K562 (cell line): Measurements from ENCODE around the gene ERCC1. TPM values are rescaled to one million over a fixed set of nuclear protein-coding genes. Genes with fewer than 3 reads are reported as not detected.

Experiments
- ATF4 ChIP-seq: fragments of 450-650 bp; formaldehyde crosslinking; IDR thresholded peaks from 2 replicates; pipeline ENCODE4 v1.4.0; 2022; ENCODE audit warnings: mild to moderate bottlenecking, moderate library complexity
- ATF7 ChIP-seq: fragments of 450-650 bp; IDR thresholded peaks from 2 replicates; pipeline ENCODE4 v1.7.1; 2014; ENCODE audit warnings: mild to moderate bottlenecking, moderate library complexity
- CCNT2 ChIP-seq: IDR thresholded peaks from 2 replicates; pipeline ENCODE4 v1.6.1; 2011; ENCODE audit warnings: borderline replicate concordance, low read depth, mild to moderate bottlenecking, moderate library complexity, mixed read lengths, low read length; ENCODE audit not compliant: insufficient read length; ENCODE audit errors: extremely low read depth
- DPF2 ChIP-seq: fragments of 450-650 bp; IDR thresholded peaks from 2 replicates; pipeline ENCODE4 v1.6.1; 2016
- ETS2 ChIP-seq: IDR thresholded peaks from 2 replicates; pipeline ENCODE4 v1.6.1; 2016; ENCODE audit warnings: borderline replicate concordance, missing genetic modification characterization, mild to moderate bottlenecking, moderate library complexity, missing compliant biosample characterization; ENCODE audit not compliant: poor library complexity, severe bottlenecking
- FOXJ2 ChIP-seq: fragments of 200-800 bp; sonication (Bioruptor generic); IDR thresholded peaks from 2 replicates; pipeline ENCODE4 v1.6.1; 2016; ENCODE audit warnings: missing genetic modification characterization, missing compliant biosample characterization
- FOXM1 ChIP-seq, 2 experiments: fragments of 450-650 bp in 1 of 2; sonication (generic) in 1 of 2; formaldehyde crosslinking in 1 of 2; IDR thresholded peaks; 2 replicates each; pipeline versions ENCODE4 v1.6.1 to v1.9.0; 2017 to 2022; ENCODE audit warnings: low read depth in 2 of 2, mild to moderate bottlenecking in 2 of 2, missing genetic modification reagents in 1 of 2, moderate library complexity in 1 of 2
- HCFC1 ChIP-seq: IDR thresholded peaks from 2 replicates; pipeline ENCODE4 v1.6.1; 2012; ENCODE audit warnings: low read depth, low read length, improper control_type of control experiment
- HDAC3 ChIP-seq: fragments of 450-650 bp; IDR thresholded peaks from 2 replicates; pipeline ENCODE4 v1.6.1; 2018; ENCODE audit warnings: borderline replicate concordance, mild to moderate bottlenecking, moderate library complexity; ENCODE audit not compliant: partially characterized antibody
- HNRNPK ChIP-seq: fragments of 200-400 bp; formaldehyde crosslinking; IDR thresholded peaks from one replicate; pipeline ENCODE4 v1.6.1; 2018; ENCODE audit warnings: mild to moderate bottlenecking, low read depth, low read length; ENCODE audit not compliant: poor library complexity, severe bottlenecking
- JUN ChIP-seq, 2 experiments: sonication (generic) in 1 of 2; formaldehyde crosslinking in 1 of 2; IDR thresholded peaks; 2 replicates each; pipeline versions ENCODE4 v1.6.1 to v1.8.0; 2012 to 2022; ENCODE audit warnings: borderline replicate concordance in 2 of 2, mild to moderate bottlenecking in 2 of 2, improper control_type of control experiment in 1 of 2, low read depth in 1 of 2, low read length in 1 of 2, missing genetic modification reagents in 1 of 2
- NONO ChIP-seq, 2 experiments: fragments of 200-400 bp in 1 of 2; fragments of 450-650 bp in 1 of 2; formaldehyde crosslinking in 1 of 2; IDR thresholded peaks; 2 replicates each; pipeline ENCODE4 v1.6.1; 2017; ENCODE audit warnings: low read depth in 2 of 2, mild to moderate bottlenecking in 2 of 2, moderate library complexity in 2 of 2, low read length in 1 of 2
- POLR2G ChIP-seq: fragments of 200-400 bp; formaldehyde crosslinking; IDR thresholded peaks from 2 replicates; pipeline ENCODE4 v1.6.1; 2017; ENCODE audit warnings: low read depth, mild to moderate bottlenecking, antibody characterized with exemption, low read length, moderate library complexity
- SLC30A9 ChIP-seq: fragments of 250-450 bp; sonication (Bioruptor Pico); IDR thresholded peaks from 2 replicates; pipeline ENCODE4 v1.8.0; 2022; ENCODE audit warnings: mild to moderate bottlenecking, moderate library complexity
- TEAD1 ChIP-seq, 2 experiments: fragments of 450-650 bp in 1 of 2; sonication (generic) in 1 of 2; formaldehyde crosslinking; IDR thresholded peaks; 2 replicates each; pipeline versions ENCODE4 v1.4.0 to v1.8.0; 2020 to 2022; ENCODE audit warnings: mild to moderate bottlenecking in 2 of 2, missing genetic modification reagents in 1 of 2
- ZNF146 ChIP-seq: IDR thresholded peaks from one replicate; pipeline ENCODE4 v1.6.1; 2018; ENCODE audit warnings: missing compliant biosample characterization; ENCODE audit not compliant: unreplicated experiment
- ZNF57 ChIP-seq: fragments of 450-650 bp; formaldehyde crosslinking; IDR thresholded peaks from 2 replicates; pipeline ENCODE4 v1.4.0; 2020; ENCODE audit warnings: mild to moderate bottlenecking, moderate library complexity
- ZNF778 ChIP-seq: fragments of 450-650 bp; formaldehyde crosslinking; IDR thresholded peaks from 2 replicates; pipeline ENCODE4 v1.4.0; 2020; ENCODE audit warnings: mild to moderate bottlenecking, moderate library complexity
- polyA plus RNA-seq, 8 experiments: library from polyadenylated mRNA; depleted of rRNA in 4 of 8; stranded (reverse) in 5 of 8; unstranded in 3 of 8; fragments of >200 nt; fragmentation: Nextera tagmentation in 2 of 8; fragmentation: Illumina TruSeq in 1 of 8; extraction: Ambion mirVana in 2 of 8; extraction: Trizol in 1 of 8; gene quantifications; 2 replicates each; pipeline versions ENCODE4 v1.2.1 to v1.2.3, GENCODE V29; 2011 to 2014; ENCODE audit warnings: inconsistent platforms in 1 of 8, missing spikeins in 1 of 8
- total RNA-seq, 7 experiments: library from RNA; depleted of rRNA in 6 of 7; stranded (reverse); fragments of >200 nt in 6 of 7; fragmentation: Illumina TruSeq in 2 of 7; extraction: Trizol in 2 of 7; gene quantifications; 2 replicates each; pipeline versions ENCODE4 v1.2.1 to v1.2.3, GENCODE V29; 2011 to 2021; ENCODE audit warnings: low replicate concordance in 1 of 7
- TF ChIP-seq, protein P1 (sequence below): IDR thresholded peaks from 2 replicates; pipeline ENCODE4 v1.6.1; 2014; ENCODE audit warnings: antibody characterized with exemption
- TF ChIP-seq, protein P2 (sequence below): fragments of 450-650 bp; formaldehyde crosslinking; IDR thresholded peaks from 2 replicates; pipeline ENCODE4 v1.4.0; 2020; ENCODE audit warnings: mild to moderate bottlenecking, moderate library complexity

Gene ERCC1
- total and polyA plus RNA-seq, 9 of the 15 experiments (the other 6 are each of a cell fraction or from before 2014, with no cell fraction given), result 9.3 to 92.6 (median 60.0) TPM

DNA sequence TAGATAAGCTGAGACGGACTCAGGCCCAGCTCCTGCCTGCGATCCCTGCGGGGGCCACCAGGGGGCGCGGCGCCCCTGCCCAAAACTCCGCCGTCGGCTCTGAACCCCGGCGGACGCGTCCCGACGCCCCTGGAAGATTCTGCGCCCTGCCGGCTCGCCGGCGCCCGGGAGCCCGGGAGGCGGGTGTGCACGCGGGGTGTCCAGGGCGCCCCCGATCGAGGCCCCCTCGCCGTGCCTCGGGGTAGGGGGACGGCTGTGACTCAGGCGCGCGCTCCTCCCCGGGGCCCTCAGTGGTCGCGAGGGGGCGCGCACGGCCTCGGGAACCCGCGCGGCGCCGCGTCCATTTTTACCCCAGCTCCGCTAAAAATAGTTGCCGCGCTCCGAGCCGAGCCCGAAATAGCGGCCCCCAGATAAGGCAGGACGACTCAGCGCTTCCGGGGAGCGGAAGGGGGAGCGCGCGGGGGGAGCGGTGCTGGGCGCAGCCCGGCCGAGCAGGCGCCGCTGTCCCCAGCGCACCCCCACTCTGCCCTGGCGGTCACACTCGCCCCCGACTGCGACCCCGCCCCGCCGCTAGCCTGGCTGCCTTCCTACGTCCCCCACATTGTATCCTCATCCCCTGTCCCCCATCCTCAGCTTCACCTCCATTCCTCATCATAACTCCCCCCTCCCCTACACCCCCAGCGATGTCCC is 16.0 kb upstream of the ERCC1 start (continued):
- TF ChIP-seq CCNT2 (peak; percentile 99), ATF7 (peak; percentile 90), ZNF146 (CRISPR knock-in tag) (no peak), ETS2 (tag) (peak; percentile 75), POLR2G (peak; percentile 96), NONO (IDR thresholded peaks at IDR 0.05; ENCODE audit: low read depth in 2 of 2, low read length in 1 of 2) (peak; percentile 86 to 90), FOXM1 (IDR thresholded peaks at IDR 0.05; ENCODE audit: low read depth) (no peak), FOXM1 (CRISPR knock-in tag; IDR thresholded peaks at IDR 0.05; ENCODE audit: low read depth) (0 out of 2 replicates have a peak, but pooled peaks have one; percentile 58), ZNF778 (CRISPR knock-in tag) (no peak), SLC30A9 (no peak), HDAC3 (peak; percentile 74), FOXJ2 (tag) (peak; percentile 56; the same call in 1 of the 2 replicates), HCFC1 (peak; percentile 47; the same call in 1 of the 2 replicates), DPF2 (peak; percentile 63), ATF4 (CRISPR knock-in tag) (0 out of 2 replicates have a peak, but pooled peaks have one; percentile 27), ZNF57 (CRISPR knock-in tag) (no peak), TEAD1 (CRISPR knock-in tag; IDR thresholded peaks at IDR 0.05) (peak; percentile 32 to 55; a peak in 3 of 4 replicates), HNRNPK (peak; percentile 50), JUN (IDR thresholded peaks at IDR 0.05; ENCODE audit: borderline replicate concordance, low read depth, low read length) (peak; percentile 61; the same call in 1 of the 2 replicates), JUN (CRISPR knock-in tag; IDR thresholded peaks at IDR 0.05; ENCODE audit: borderline replicate concordance) (no peak)
- TF ChIP-seq, protein P1, sequence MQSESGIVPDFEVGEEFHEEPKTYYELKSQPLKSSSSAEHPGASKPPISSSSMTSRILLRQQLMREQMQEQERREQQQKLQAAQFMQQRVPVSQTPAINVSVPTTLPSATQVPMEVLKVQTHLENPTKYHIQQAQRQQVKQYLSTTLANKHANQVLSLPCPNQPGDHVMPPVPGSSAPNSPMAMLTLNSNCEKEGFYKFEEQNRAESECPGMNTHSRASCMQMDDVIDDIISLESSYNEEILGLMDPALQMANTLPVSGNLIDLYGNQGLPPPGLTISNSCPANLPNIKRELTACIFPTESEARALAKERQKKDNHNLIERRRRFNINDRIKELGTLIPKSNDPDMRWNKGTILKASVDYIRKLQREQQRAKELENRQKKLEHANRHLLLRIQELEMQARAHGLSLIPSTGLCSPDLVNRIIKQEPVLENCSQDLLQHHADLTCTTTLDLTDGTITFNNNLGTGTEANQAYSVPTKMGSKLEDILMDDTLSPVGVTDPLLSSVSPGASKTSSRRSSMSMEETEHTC, result 0 out of 2 replicates have a peak, but pooled peaks have one; percentile 20
- TF ChIP-seq, protein P2, sequence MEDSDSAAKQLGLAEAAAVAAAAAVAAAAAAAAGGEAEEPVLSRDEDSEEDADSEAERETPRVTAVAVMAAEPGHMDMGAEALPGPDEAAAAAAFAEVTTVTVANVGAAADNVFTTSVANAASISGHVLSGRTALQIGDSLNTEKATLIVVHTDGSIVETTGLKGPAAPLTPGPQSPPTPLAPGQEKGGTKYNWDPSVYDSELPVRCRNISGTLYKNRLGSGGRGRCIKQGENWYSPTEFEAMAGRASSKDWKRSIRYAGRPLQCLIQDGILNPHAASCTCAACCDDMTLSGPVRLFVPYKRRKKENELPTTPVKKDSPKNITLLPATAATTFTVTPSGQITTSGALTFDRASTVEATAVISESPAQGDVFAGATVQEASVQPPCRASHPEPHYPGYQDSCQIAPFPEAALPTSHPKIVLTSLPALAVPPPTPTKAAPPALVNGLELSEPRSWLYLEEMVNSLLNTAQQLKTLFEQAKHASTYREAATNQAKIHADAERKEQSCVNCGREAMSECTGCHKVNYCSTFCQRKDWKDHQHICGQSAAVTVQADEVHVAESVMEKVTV (CRISPR knock-in tag), result peak; percentile 94
